HG02678 (cell line): ENCODE results near the gene C1QTNF1.

Experiments
- ATAC-seq: cut with Tn5 transposase; IDR thresholded peaks from one replicate; pipeline ENCODE4 v1.9.1; 2021; ENCODE audit warnings: mild to moderate bottlenecking, moderate library complexity; ENCODE audit not compliant: unreplicated experiment

Gene C1QTNF1

GRCh38 chr17:79077587-79077986 lies 53.6 kb downstream of the C1QTNF1 start:
- no peak for ATAC-seq

- no peak for ATAC-seq
Observed at GRCh38 chr17:79078476-79079190, 54.7 kb downstream of the C1QTNF1 start.

- no peak for ATAC-seq
Observed at GRCh38 chr17:79079421-79080200, 55.6 kb downstream of the C1QTNF1 start.

- no peak for ATAC-seq
Observed at GRCh38 chr17:79080349-79080748, 56.4 kb downstream of the C1QTNF1 start.

DNA sequence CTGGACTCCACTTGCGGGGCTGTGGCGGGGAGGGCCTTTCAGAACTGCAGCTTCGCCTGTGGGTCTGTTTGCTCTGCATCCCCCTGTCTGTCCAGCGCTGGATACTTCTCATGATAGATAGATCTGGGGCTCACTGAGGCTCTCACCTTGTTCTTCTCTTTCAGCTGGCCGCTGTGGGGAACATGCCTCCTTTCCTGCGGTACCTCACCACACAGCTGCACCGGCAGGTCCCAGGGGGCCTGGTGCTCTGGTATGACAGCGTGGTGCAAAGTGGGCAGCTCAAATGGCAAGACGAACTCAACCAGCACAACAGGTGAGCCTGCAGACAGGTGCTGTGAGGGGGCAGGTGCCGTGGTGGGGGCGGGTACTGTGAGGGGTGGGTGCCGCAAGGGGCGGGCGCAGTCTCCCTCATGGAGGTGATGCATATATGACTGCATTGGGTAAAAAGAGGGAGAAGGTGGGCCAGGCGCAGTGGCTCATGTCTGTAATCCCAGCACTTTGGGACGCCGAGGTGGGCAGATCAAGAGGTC lies 56.9 kb downstream of the C1QTNF1 start:
- no peak for ATAC-seq

- no peak for ATAC-seq
Observed at GRCh38 chr17:79081571-79082276, 57.8 kb downstream of the C1QTNF1 start.

DNA sequence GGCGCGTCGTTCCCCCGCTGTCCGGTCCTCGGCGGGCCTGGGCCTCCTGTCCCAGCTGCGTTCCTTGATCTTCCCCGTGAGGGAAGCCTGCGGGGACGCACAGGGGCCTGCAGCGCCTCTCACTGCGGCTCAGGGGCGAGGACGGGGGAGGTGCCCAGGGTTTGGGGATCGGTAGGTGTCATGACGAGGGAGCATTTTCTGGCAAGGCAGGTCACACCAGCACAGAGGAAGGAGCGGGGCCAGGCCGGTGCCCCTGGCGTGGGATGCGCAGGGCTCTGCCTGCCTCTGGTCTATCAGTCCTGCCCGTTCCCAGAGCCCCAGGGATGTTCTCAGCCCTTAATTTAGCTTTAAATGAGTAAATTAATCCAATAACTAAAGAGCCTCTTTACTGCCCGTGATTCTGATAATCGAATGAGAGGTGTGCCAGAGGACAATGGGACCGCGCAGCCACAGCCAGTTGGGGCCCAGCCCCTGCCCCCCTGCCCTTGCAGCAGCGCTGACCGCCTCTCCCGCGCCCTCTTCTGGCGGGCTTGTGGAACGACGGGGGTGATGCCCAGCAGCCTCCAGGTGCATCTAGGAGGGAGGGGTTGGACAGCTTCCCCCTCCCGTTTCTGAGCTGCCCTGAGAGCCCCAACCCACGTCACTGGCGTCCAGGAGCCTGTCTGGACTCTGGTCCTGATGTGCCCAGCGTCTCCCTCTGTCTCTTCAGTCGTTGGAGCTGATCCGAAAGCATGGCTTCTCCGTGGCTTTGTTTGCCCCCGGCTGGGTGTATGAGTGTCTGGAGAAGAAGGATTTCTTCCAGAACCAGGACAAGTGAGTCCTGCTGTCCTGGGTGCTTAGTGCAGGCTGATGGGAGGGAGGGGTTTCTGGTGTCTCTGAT lies 58.6 kb downstream of the C1QTNF1 start:
- ATAC-seq: no peak

DNA sequence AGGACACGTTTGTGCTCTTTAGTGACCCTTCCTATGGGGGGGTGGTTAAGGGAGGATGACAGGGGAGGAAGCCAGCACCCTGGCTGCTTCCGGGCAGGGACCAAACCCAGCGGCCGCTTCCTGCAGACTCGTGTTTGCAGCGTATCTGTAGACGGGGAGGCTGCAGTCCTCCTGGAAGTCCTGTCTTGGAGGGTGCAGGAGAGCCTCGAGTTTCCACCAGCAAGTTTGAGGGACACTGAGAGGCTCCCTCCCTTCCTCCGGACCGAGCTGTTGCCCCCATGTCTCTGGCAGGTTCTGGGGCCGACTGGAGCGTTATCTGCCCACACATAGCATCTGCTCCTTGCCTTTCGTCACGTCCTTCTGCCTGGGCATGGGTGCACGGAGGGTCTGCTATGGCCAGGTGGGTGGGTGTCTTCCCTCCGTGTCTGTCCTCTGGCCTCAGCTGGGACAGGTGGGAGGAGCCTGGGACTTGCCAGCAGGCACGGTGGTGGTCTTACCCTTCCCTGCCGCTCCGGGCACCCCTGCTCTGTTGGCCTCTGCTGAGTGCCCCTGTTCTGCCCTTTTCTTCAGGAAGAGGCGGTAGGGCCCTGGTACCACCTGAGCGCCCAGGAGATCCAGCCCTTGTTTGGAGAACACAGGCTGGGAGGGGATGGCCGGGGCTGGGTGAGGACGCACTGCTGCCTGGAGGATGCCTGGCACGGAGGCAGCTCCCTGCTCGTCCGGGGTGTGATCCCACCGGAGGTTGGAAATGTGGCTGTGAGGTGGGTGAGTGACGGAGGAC lies 59.4 kb downstream of the C1QTNF1 start:
- no peak for ATAC-seq

GRCh38 chr17:79084291-79085153 lies 60.6 kb downstream of the C1QTNF1 start:
- no peak for ATAC-seq

DNA sequence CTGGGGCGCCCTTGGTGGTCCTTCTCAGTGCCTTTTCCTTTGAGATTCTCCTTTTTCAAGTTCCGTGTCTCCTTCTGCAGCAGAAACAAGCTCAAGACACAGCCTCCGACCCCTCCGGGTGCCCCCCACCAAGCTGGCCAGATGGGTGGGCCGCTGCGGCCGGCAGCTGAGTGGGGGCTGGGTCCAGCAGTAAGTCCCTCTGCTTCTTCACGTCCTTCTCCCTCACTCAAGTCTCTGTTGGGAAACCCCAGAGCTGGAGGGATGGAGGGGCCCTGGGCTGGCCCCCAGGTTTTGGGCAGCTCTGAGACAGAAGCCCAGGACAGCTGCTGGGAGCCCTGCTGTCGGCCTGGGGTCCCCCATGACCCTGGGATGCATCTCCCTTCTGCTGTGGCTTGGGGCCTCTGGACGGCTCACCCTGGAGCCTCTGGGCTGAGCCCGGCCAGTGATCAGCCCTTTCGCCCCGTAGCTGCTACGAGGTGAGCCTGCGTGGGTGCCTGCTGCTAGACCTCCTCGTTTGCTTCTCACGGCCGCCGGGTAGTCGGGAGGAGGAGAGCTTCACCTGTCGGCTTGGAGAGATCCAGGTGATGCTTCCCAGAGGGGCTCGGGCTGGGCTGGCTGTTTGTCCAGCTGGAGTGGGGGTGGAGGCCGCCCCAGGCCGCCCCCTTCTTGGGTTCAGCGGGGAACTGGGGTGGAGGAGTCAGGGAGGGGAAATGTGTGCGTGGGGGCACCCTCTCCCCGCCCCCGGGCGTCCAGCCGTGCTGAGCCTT lies 61.4 kb downstream of the C1QTNF1 start:
- ATAC-seq: no peak

DNA sequence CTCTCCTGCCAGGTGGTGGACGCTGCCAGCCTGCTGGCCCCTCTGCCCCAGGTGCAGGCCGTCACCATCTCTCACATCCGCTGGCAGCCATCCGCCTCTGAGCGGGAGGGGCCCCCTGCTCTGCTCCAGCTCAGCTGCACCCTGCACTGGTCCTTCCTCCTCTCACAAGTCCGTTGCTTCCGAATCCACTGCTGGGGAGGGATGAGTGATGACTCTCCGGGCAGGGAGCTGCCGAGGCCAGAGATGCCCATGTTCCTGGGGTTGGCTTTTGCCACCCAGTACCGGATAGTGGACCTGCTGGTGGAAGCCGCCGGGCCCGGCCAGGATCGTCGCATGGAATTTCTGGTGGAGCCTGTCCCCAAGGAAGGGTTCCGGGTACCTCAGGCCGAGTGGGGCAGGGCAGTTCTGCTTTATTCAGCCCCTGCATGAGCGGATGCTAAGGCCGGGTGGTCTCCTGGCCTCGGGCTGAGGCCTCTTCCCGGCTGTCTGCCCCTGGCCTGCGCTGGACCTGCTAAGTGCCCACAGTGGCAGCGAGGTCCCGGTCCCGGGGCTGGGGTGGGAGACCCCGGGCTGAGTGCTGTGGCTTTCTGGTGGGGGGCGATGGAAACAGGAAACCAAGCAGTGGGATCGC lies 62.1 kb downstream of the C1QTNF1 start:
- no peak for ATAC-seq

DNA sequence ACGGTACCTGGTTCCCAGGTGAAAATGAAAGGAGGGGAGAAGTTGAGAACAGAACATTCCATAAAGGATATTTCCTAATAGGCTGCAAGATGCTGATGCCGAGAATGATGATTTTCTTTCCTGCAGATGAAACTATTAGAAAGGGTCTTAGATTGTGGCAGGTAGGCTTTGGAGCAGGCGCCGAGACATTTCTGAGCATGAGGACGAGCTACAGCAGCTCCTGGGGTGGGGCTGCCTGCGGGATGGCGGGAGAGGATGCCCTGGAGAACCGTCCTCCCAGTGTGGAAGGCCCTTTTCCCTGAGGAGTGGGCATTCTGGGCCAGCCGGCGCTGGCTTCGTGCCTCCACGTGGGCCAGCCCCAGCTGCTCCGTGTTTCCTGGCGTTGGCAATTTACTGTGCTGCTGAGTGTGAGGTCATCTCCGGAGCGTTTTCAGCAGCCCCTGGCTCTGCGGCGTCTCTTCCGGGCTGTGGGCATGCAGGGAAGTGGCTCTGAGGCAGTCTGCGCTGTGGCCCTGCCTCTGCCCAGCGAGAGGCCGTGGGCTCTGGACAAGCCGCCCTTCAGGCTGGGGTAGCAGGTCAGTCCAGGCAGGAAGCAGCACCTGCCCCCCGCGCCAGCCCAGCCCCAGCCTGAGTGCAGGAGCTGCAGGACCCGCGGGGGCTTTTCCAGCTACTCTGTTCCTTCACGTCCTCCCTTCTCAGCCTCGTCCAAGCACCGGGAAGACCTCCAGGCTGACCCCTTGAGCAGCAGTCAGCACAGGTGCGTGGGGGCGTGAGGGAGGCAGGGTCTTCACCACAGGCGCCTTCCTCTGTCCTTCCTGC lies 62.8 kb downstream of the C1QTNF1 start:
- no peak for ATAC-seq

GRCh38 chr17:79087428-79088143 lies 63.6 kb downstream of the C1QTNF1 start:
- peak; percentile 52 for ATAC-seq

- ATAC-seq: no peak
Observed at GRCh38 chr17:79088247-79088996, 64.5 kb downstream of the C1QTNF1 start.

GRCh38 chr17:79088997-79089328 lies 65.0 kb downstream of the C1QTNF1 start:
- no peak for ATAC-seq
